D721Med (cell line): ENCODE results near the gene LDB2.

Experiments
- DNase-seq: peaks from one replicate; pipeline ENCODE4 v3.0.0; 2011; ENCODE audit warnings: low spot score; ENCODE audit not compliant: insufficient read length
- FAIRE-seq: peaks from 2 replicates; lab custom pipeline; 2011; peaks lifted over from hg19 to GRCh38; lab: Jason Lieb, UNC
- CTCF ChIP-seq: IDR thresholded peaks from 2 replicates; pipeline ENCODE4 v1.5.1; 2012; ENCODE audit warnings: mild to moderate bottlenecking, control low read depth; ENCODE audit not compliant: insufficient read depth; ENCODE audit errors: missing control alignments

The LDB2 gene

GRCh38 chr4:16843831-16844508, 54.5 kb downstream of the LDB2 start:
- FAIRE-seq (no peak), DNase-seq (no peak)
- no peak for TF ChIP-seq CTCF

GRCh38 chr4:16838226-16838875, 60.1 kb downstream of the LDB2 start:
- FAIRE-seq, result no peak
- TF ChIP-seq CTCF, result no peak

GRCh38 chr4:16837475-16837874, 61.0 kb downstream of the LDB2 start:
- FAIRE-seq, result no peak
- no peak for TF ChIP-seq CTCF
- DNase-seq, result no peak

More at GRCh38 chr4:16838226-16838875, 60.1 kb downstream of the LDB2 start:
- no peak for DNase-seq

- FAIRE-seq, result no peak
- TF ChIP-seq CTCF, result no peak
- DNase-seq, result no peak
These were observed 62.1 kb downstream of the LDB2 start for GRCh38 chr4:16836324-16836723.

- FAIRE-seq, result no peak
- no peak for TF ChIP-seq CTCF
- DNase-seq, result no peak
These were observed 62.7 kb downstream of the LDB2 start for GRCh38 chr4:16835597-16836247.

- DNase-seq, result no peak
- TF ChIP-seq CTCF, result no peak
- FAIRE-seq, result no peak
These were observed 63.6 kb downstream of the LDB2 start for GRCh38 chr4:16834814-16835213.
